ENCODE data around the gene TRIM27.
"Not testable (repeated sequence)": the region's sequence is repeated elsewhere in the genome, so short reads cannot be mapped to it uniquely, and the experiment has no call there.

TRIM27 gene

DNA sequence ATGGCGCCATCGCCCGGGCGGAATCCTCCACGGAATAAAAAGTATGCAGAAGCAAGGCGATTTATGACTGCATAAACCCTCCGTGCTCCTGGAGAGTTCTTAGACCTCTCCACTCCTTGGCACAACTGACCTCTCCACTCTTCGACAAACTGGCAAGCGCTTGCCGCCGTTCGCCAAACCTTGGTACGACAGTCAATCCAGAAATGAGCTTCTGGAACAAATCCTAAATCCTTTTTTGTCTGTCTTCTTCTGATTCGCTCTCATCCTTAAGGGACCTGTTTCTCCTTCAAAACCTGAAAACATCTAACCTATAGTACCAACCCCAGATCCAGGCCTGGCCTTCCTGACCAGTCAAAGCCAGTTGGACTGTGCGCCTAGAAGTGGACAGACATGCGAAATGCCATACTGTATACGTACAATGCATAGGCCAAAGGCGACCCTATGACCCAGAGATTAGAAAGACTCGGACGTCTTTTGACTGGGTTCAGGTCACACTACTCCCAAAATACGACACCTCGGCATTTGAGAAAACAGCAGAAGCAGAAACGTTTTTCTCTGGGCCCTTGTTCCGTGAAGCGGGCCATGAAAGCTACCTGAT lies 59.4 kb downstream of the TRIM27 start:
- DNase-seq (ENCODE audit: low read depth): no peak

DNA sequence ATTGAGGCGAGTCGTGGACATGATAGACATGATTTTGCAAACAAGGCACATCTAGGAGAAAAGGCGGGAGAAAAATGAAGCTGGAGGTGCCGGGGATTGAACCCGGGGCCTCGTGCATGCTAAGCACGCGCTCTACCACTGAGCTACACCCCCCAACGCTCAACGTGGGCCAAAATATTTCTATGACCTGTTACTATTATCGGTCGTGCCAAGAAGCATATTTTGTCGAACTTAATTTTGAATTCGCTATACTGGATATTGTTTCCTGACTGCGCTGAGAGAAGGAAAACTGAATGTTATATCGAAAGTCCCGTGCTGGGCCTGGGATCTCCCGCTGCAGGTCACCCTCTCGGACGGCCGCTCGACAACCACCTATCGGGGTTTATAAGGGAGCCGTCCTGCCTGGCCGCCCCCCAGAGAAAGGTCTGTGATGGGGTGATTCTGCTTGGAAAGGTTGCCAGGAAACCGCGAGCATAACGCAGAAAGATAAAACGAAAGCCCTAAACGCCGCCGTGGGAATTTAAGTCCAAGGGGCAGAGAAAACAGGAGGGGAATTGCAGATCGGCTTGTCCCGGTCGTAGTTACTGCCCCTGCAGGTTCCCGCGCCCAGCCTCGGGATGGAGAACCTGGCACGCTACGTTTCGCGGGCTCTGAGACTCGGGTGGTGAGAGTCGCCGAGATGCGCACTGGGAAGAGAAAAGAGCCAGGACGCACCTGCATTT lies 60.0 kb downstream of the TRIM27 start:
- DNase-seq (ENCODE audit: low read depth): peak; percentile 84

DNA sequence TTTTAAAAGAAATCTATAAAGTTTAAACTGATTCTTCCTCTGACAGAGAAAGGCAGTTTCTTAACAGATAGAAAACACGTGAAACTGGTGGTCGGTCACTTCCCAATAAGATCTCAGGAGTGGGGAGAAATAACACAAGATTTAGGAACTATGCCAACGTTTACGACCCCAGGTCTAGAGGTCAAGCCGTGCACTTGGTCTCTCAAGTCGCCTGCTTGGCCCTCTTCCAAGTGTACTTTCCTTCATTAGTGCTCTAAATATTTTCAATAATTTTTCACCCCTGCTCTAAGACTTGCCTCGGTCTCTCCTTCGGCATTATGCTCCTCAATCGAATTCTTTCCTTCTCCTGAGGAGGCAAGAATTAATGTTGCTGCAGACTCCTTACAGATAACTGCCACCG lies 61.7 kb downstream of the TRIM27 start:
- no peak for DNase-seq (ENCODE audit: low read depth)

DNA sequence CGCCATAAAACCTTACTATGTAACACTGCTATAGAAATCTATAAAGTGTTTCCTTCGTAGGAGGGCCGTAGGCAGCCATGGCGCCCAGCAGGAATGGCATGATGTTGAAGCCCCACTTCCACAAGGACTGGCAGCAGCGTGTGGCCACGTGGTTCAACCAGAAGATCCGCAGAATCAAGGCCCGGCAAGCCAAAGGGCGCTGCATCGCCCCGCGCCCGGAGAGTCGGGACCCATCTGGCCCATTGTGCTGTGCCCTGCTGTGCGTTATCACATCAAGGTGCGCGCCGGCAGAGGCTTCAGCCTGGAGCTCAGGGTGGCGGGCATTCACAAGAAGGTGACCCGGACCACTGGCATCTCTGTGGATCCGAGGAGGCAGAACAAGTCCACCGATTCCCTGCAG lies 62.4 kb downstream of the TRIM27 start:
- DNase-seq (ENCODE audit: low read depth): no peak

DNA sequence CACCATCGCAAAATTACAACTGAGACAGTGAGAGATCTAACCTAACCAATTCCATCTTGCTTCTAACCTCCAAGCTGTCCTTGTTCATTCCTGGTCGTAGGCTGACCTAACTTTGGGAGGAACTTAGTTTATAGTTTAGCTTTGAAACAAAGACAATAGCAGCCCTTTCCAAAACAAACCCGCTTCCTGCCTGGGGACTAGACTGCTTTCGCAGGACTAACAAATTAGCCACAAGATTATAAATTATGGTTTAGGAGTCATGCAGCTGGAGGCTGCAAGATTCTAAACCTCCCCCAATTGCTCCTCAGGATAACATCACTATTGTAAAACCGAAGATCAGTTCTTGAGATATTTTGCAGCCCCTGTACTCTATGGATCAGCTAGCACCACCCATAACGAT lies 63.2 kb downstream of the TRIM27 start:
- DNase-seq (ENCODE audit: low read depth): no peak

DNA sequence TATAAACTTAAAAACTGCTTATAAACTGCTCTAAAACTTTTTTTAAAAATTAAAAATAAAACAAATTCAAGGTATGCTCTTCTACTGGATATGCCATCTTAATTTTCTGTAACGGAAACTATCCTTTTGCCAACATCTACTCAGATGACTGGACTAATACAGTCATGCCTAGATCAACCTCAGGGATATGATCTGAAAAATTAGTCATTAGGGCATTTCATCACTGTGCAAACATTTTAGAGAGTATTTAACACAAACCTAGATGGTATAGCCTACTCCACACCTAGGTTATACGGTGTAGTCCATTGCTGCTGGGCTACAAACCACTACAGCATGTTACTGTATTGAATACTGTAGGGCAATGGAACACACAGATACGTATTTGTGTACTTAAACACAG lies 64.8 kb downstream of the TRIM27 start:
- no peak for DNase-seq (ENCODE audit: low read depth)

DNA sequence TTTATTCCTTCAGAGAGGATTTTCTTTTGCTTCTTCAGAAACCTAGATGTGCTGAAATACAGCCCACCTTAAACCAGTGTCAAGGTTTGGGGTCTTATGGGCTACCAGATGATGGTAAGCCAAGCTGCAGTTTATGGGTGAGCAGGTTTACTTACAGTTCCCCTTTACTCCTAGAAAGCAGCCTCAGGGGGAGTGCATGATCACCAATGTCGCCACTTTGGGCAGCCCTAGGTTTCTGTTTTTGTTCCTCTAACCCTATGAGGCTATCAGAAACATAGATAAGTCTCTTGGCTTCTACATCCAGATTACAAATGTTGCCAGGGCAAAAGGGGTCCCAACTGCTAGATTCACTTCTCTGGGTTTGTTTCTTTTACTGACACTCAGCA lies 67.2 kb downstream of the TRIM27 start:
- no peak for DNase-seq (ENCODE audit: low read depth)

DNA sequence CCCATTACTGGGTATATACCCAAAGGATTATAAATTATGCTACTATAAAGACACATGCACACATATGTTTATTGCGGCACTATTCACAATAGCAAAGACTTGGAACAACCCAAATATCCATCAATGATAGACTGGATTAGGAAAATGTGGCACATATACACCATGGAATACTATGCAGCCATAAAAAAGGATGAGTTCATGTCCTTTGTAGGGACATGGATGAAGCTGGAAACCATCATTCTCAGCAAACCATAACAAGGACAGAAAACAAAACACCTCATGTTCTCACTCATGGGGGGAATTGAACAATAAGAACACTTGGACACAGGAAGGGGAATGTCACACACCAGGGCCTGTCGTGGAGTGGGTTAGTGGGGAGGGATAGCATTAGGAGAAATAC lies 69.4 kb downstream of the TRIM27 start:
- not testable (repeated sequence) for DNase-seq (ENCODE audit: low read depth)

Data from EH (cell line).